Neural cell (in vitro differentiated cells): ENCODE measurements around the gene TANC2. TPM values are rescaled to one million over a fixed set of nuclear protein-coding genes. Genes with fewer than 3 reads are reported as not detected.
A peak's percentile ranks its signal among the peaks of the same experiment; 100 is the strongest.

ENCODE experiments used
- H2AFZ ChIP-seq: fragments of 200-600, 300-800 bp; sonication (generic), shearing (Covaris generic); 2 replicates; pipeline ENCODE4 v1.6.0; 2014; ENCODE audit warnings: low read depth, mild to moderate bottlenecking, antibody characterized with exemption, low read length, moderate library complexity
- H3F3A ChIP-seq: fragments of 200-600 bp; shearing (Covaris generic); 2 replicates; pipeline ENCODE4 v1.6.1; 2016; ENCODE audit warnings: mild to moderate bottlenecking, moderate library complexity, mixed read lengths, antibody characterized with exemption, low read length; ENCODE audit not compliant: insufficient read depth, poor library complexity, severe bottlenecking
- H3K27ac ChIP-seq: fragments of 200-600, 300-800 bp; sonication (generic), shearing (Covaris generic); 2 replicates; pipeline ENCODE4 v1.5.1; 2014; ENCODE audit warnings: mild to moderate bottlenecking, low read length, moderate library complexity
- H3K27me3 ChIP-seq: fragments of 300-800, 200-600 bp; sonication (generic), shearing (Covaris generic); 2 replicates; pipeline ENCODE4 v1.6.0; 2014; ENCODE audit warnings: mild to moderate bottlenecking, low read depth, low read length, moderate library complexity; ENCODE audit not compliant: insufficient read depth
- H3K36me3 ChIP-seq: fragments of 300-800, 200-600 bp; sonication (generic), shearing (Covaris generic); 2 replicates; pipeline ENCODE4 v1.5.1; 2014; ENCODE audit warnings: mild to moderate bottlenecking, antibody characterized with exemption, low read length, moderate library complexity; ENCODE audit not compliant: insufficient read depth
- H3K4me2 ChIP-seq: fragments of 300-800, 200-600 bp; sonication (generic), shearing (Covaris generic); 2 replicates; pipeline ENCODE4 v1.6.0; 2014; ENCODE audit warnings: mild to moderate bottlenecking, low read length
- H3K4me3 ChIP-seq: fragments of 300-800, 200-600 bp; sonication (generic), shearing (Covaris generic); 2 replicates; pipeline ENCODE4 v1.5.1; 2014; ENCODE audit warnings: mild to moderate bottlenecking, low read length, moderate library complexity
- H3K79me2 ChIP-seq: fragments of 200-600 bp; shearing (Covaris generic); replicated peaks from 2 replicates; pipeline ENCODE4 v1.6.0; 2014; ENCODE audit warnings: mild to moderate bottlenecking, low read length, moderate library complexity; ENCODE audit not compliant: insufficient read depth
- H3K9ac ChIP-seq: fragments of 300-800, 200-600 bp; sonication (generic), shearing (Covaris generic); 2 replicates; pipeline ENCODE4 v1.6.1; 2016; ENCODE audit warnings: mild to moderate bottlenecking, low read length, mixed read lengths
- H3K9me2 ChIP-seq: fragments of 200-600 bp; shearing (Covaris generic); 2 replicates; pipeline ENCODE4 v1.6.1; 2016; ENCODE audit warnings: mild to moderate bottlenecking, low read length, mixed read lengths; ENCODE audit not compliant: insufficient read depth
- H3K9me3 ChIP-seq: fragments of 200-600, 300-800 bp; sonication (generic), shearing (Covaris generic); 2 replicates; pipeline ENCODE4 v1.6.1; 2016; ENCODE audit warnings: mild to moderate bottlenecking, mixed run types, low read length, moderate library complexity, mixed read lengths
- H4K20me1 ChIP-seq: fragments of 200-600 bp; shearing (Covaris generic); 2 replicates; pipeline ENCODE4 v1.6.1; 2016; ENCODE audit warnings: mild to moderate bottlenecking, mixed run types; ENCODE audit not compliant: insufficient read depth
- EP300 ChIP-seq: fragments of 450-650 bp; conservative IDR thresholded peaks from 2 replicates; pipeline ENCODE4 v1.6.1; 2014; ENCODE audit warnings: antibody characterized with exemption, mild to moderate bottlenecking, moderate library complexity; ENCODE audit not compliant: poor library complexity, severe bottlenecking
- EZH2 ChIP-seq: fragments of 200-600, 300-800 bp; shearing (Covaris generic), sonication (generic); IDR thresholded peaks from 2 replicates; pipeline ENCODE4 v1.6.1; 2014; ENCODE audit warnings: antibody characterized with exemption, low read length, borderline replicate concordance, mild to moderate bottlenecking; ENCODE audit not compliant: insufficient read depth, poor library complexity, severe bottlenecking
- MXI1 ChIP-seq: fragments of 450-650 bp; conservative IDR thresholded peaks from 2 replicates; pipeline ENCODE4 v1.6.1; 2014; ENCODE audit warnings: antibody characterized with exemption, mild to moderate bottlenecking; ENCODE audit not compliant: poor library complexity, severe bottlenecking
- POLR2AphosphoS5 ChIP-seq: IDR thresholded peaks from 2 replicates; pipeline ENCODE4 v1.6.1; 2012
- RAD21 ChIP-seq: fragments of 450-650 bp; conservative IDR thresholded peaks from 2 replicates; pipeline ENCODE4 v1.6.1; 2014; ENCODE audit warnings: antibody characterized with exemption, mild to moderate bottlenecking, moderate library complexity
- SMC3 ChIP-seq: fragments of 450-650 bp; conservative IDR thresholded peaks from 2 replicates; pipeline ENCODE4 v1.6.1; 2014; ENCODE audit warnings: antibody characterized with exemption, mild to moderate bottlenecking, moderate library complexity; ENCODE audit not compliant: poor library complexity
- TAF1 ChIP-seq: IDR thresholded peaks from 2 replicates; pipeline ENCODE4 v1.6.1; 2012; ENCODE audit warnings: low read depth
- polyA plus RNA-seq: library from polyadenylated mRNA; depleted of rRNA; stranded (reverse); fragments of >200 nt; gene quantifications from 2 replicates; pipeline ENCODE4 v1.2.3, GENCODE V29; 2014
- TF ChIP-seq, protein P1 (sequence below): fragments of 450-650 bp; IDR thresholded peaks from 2 replicates; pipeline ENCODE4 v1.5.1; 2014; ENCODE audit warnings: antibody characterized with exemption, mild to moderate bottlenecking, moderate library complexity; ENCODE audit not compliant: poor library complexity, severe bottlenecking
- TF ChIP-seq, protein P2 (sequence below): IDR thresholded peaks from 2 replicates; pipeline ENCODE4 v1.6.1; 2012; ENCODE audit warnings: borderline replicate concordance

Gene TANC2
- polyA plus RNA-seq, 1 donor from 2014 or later: 16.3 TPM

GRCh38 chr17:62965174-62965685 lies 805 bp upstream of the TANC2 start:
- Histone ChIP-seq H3K9ac (peak overlapping the region; percentile 77), H3K27ac (peak overlapping the region; percentile 84)
- TF ChIP-seq, protein P1, sequence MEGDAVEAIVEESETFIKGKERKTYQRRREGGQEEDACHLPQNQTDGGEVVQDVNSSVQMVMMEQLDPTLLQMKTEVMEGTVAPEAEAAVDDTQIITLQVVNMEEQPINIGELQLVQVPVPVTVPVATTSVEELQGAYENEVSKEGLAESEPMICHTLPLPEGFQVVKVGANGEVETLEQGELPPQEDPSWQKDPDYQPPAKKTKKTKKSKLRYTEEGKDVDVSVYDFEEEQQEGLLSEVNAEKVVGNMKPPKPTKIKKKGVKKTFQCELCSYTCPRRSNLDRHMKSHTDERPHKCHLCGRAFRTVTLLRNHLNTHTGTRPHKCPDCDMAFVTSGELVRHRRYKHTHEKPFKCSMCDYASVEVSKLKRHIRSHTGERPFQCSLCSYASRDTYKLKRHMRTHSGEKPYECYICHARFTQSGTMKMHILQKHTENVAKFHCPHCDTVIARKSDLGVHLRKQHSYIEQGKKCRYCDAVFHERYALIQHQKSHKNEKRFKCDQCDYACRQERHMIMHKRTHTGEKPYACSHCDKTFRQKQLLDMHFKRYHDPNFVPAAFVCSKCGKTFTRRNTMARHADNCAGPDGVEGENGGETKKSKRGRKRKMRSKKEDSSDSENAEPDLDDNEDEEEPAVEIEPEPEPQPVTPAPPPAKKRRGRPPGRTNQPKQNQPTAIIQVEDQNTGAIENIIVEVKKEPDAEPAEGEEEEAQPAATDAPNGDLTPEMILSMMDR: no peak
- TF ChIP-seq SMC3 (no peak), EZH2 (no peak), RAD21 (no peak), POLR2AphosphoS5 (no peak), MXI1 (no peak), TAF1 (no peak), EP300 (no peak)
- TF ChIP-seq, protein P2, sequence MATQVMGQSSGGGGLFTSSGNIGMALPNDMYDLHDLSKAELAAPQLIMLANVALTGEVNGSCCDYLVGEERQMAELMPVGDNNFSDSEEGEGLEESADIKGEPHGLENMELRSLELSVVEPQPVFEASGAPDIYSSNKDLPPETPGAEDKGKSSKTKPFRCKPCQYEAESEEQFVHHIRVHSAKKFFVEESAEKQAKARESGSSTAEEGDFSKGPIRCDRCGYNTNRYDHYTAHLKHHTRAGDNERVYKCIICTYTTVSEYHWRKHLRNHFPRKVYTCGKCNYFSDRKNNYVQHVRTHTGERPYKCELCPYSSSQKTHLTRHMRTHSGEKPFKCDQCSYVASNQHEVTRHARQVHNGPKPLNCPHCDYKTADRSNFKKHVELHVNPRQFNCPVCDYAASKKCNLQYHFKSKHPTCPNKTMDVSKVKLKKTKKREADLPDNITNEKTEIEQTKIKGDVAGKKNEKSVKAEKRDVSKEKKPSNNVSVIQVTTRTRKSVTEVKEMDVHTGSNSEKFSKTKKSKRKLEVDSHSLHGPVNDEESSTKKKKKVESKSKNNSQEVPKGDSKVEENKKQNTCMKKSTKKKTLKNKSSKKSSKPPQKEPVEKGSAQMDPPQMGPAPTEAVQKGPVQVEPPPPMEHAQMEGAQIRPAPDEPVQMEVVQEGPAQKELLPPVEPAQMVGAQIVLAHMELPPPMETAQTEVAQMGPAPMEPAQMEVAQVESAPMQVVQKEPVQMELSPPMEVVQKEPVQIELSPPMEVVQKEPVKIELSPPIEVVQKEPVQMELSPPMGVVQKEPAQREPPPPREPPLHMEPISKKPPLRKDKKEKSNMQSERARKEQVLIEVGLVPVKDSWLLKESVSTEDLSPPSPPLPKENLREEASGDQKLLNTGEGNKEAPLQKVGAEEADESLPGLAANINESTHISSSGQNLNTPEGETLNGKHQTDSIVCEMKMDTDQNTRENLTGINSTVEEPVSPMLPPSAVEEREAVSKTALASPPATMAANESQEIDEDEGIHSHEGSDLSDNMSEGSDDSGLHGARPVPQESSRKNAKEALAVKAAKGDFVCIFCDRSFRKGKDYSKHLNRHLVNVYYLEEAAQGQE: no peak

GRCh38 chr17:62966426-62967204 lies 580 bp downstream of the TANC2 start:
- H3K27ac ChIP-seq: peak overlapping the region; percentile 89

More at GRCh38 chr17:62965174-62965685, 805 bp upstream of the TANC2 start:
- Histone ChIP-seq H3K27me3 (no peaks in the 10 kb centered on the region), H3K4me2 (peak overlapping the region; percentile 34), H2AFZ (peak overlapping the region; percentile 35), H3F3A (no peaks in the 10 kb centered on the region), H3K4me3 (peak overlapping the region; percentile 64), H3K9me3 (no peaks in the 10 kb centered on the region), H3K9me2 (no peaks in the 10 kb centered on the region), H3K36me3 (no peaks in the 10 kb centered on the region), H4K20me1 (peaks cover 3% of the 10 kb centered on the region), H3K79me2 (peaks cover 34% of the 10 kb centered on the region)

More at GRCh38 chr17:62966426-62967204, 580 bp downstream of the TANC2 start:
- H3F3A ChIP-seq: no peaks in the 10 kb centered on the region
- H3K4me2 ChIP-seq: peak overlapping the region; percentile 88
- TF ChIP-seq EP300 (no peak), TAF1 (peak; percentile 41), RAD21 (peak; percentile 20), MXI1 (peak; percentile 77), POLR2AphosphoS5 (peak; percentile 13), SMC3 (peak; percentile 26), EZH2 (no peak)
- TF ChIP-seq, protein P2: peak; percentile 40
- no peaks in the 10 kb centered on the region for H3K9me2 ChIP-seq
- H3K36me3 ChIP-seq: no peaks in the 10 kb centered on the region
- H4K20me1 ChIP-seq: peaks cover 3% of the 10 kb centered on the region
- H3K79me2 ChIP-seq: peaks cover 48% of the 10 kb centered on the region
- H3K4me3 ChIP-seq: peak overlapping the region; percentile 87
- H3K27me3 ChIP-seq: no peaks in the 10 kb centered on the region
- H3K9ac ChIP-seq: peak overlapping the region; percentile 97
- H3K9me3 ChIP-seq: no peaks in the 10 kb centered on the region
- H2AFZ ChIP-seq: no peak overlapping the region
